ENCODE results near the gene TRIM31.

DNA sequence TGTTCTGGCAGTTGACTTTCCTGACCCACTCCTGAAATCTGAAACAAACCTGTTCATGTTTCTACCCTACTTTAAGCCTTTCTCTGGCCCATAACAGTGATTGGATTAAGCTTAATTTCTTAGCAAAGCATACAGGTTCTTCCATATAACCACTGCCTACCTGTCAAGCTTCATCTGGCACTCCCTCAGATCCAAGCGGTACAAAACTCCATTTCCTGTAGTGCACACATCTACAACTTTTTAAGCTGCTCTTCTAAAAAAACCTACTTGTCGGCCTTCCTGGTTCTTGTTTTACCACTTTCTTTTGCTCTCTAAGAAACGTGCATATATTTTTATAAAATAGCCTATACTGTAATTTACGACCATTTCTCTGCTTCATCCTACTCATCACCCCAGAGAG, 46.8 kb downstream of the TRIM31 start:
- TF ChIP-seq EZH2 (IDR thresholded peaks at IDR 0.05; ENCODE audit: insufficient read depth, low read length) = no peak
- TF ChIP-seq, protein P1, sequence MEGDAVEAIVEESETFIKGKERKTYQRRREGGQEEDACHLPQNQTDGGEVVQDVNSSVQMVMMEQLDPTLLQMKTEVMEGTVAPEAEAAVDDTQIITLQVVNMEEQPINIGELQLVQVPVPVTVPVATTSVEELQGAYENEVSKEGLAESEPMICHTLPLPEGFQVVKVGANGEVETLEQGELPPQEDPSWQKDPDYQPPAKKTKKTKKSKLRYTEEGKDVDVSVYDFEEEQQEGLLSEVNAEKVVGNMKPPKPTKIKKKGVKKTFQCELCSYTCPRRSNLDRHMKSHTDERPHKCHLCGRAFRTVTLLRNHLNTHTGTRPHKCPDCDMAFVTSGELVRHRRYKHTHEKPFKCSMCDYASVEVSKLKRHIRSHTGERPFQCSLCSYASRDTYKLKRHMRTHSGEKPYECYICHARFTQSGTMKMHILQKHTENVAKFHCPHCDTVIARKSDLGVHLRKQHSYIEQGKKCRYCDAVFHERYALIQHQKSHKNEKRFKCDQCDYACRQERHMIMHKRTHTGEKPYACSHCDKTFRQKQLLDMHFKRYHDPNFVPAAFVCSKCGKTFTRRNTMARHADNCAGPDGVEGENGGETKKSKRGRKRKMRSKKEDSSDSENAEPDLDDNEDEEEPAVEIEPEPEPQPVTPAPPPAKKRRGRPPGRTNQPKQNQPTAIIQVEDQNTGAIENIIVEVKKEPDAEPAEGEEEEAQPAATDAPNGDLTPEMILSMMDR (IDR thresholded peaks at IDR 0.05; ENCODE audit: insufficient read depth, low read depth, low read length) = no peak

Measured in astrocyte (in vitro differentiated cells and primary cell).